Endothelial cell of umbilical vein (primary cell): ENCODE measurements around the gene ASL. TPM values are rescaled to one million over a fixed set of nuclear protein-coding genes. Genes with fewer than 3 reads are reported as not detected.
"Not testable (repeated sequence)": the region's sequence is repeated elsewhere in the genome, so short reads cannot be mapped to it uniquely, and the experiment has no call there.

ENCODE experiments used
- BruUV-seq: library from RNA; stranded (reverse); fragments of 400-500 nt; replicated peaks from 2 replicates; lab custom pipeline; 2021; lab: Mats Ljungman, UMichigan
- CTCF ChIA-PET: fragments of 300-600, 350-600 bp; sonication (Branson Sonifier 250); formaldehyde crosslinking; loops from one replicate; lab custom pipeline; 2021; ENCODE audit warnings: antibody characterized with exemption, inconsistent platforms; lab: Charles Lee
- POLR2A ChIA-PET: fragments of 300-600, 350-600 bp; sonication (Branson Sonifier 250); formaldehyde crosslinking; loops from one replicate; lab custom pipeline; 2021; ENCODE audit warnings: antibody characterized with exemption, inconsistent platforms; lab: Charles Lee
- DNase-seq: peaks from one replicate; pipeline ENCODE4 v3.0.0-alpha.2; 2011; ENCODE audit warnings: low read depth, low spot score
- FAIRE-seq: peaks from 2 replicates; lab custom pipeline; 2011; peaks lifted over from hg19 to GRCh38; lab: Jason Lieb, UNC
- H2AFZ ChIP-seq: 2 replicates; pipeline ENCODE4 v1.6.0; 2012; ENCODE audit warnings: low read depth, low read length, control low read depth, inconsistent platforms
- H3K27ac ChIP-seq: 2 replicates; pipeline ENCODE4 v1.5.1; 2011; ENCODE audit warnings: low read depth, mild to moderate bottlenecking, control low read depth, low read length, moderate library complexity; ENCODE audit not compliant: insufficient read depth
- H3K27me3 ChIP-seq, 2 experiments: 2 replicates each; pipeline versions ENCODE4 v1.6.0 to v1.6.1; 2011; ENCODE audit warnings: low read length in 2 of 2, mixed read lengths in 1 of 2; ENCODE audit not compliant: control insufficient read depth in 2 of 2, insufficient read depth in 2 of 2
- H3K36me3 ChIP-seq, 2 experiments: 2 replicates in 1 of 2; 3 replicates in 1 of 2; pipeline ENCODE4 v1.5.1; 2011; ENCODE audit warnings: low read length in 2 of 2, mild to moderate bottlenecking in 1 of 2, moderate library complexity in 1 of 2; ENCODE audit not compliant: control insufficient read depth in 2 of 2, insufficient read depth in 2 of 2; ENCODE audit errors: extremely low read depth in 1 of 2
- H3K4me1 ChIP-seq: 3 replicates; pipeline ENCODE4 v1.5.1; 2011; ENCODE audit warnings: mild to moderate bottlenecking, low read length; ENCODE audit not compliant: control insufficient read depth, insufficient read depth; ENCODE audit errors: extremely low read depth
- H3K4me2 ChIP-seq: 2 replicates; pipeline ENCODE4 v1.6.1; 2011; ENCODE audit warnings: low read length, control low read depth, mixed read lengths; ENCODE audit not compliant: insufficient read depth
- H3K4me3 ChIP-seq, 3 experiments: fragments of 200-600 bp in 1 of 3; sonication (generic), shearing (Covaris generic) in 1 of 3; replicated peaks in 1 of 3; 2 replicates each; pipeline ENCODE4 v1.5.1; 2011 to 2016; ENCODE audit warnings: control low read depth in 3 of 3, low read length in 3 of 3, mild to moderate bottlenecking in 2 of 3, inconsistent platforms in 1 of 3, low read depth in 1 of 3, moderate library complexity in 1 of 3; ENCODE audit not compliant: insufficient read depth in 1 of 3
- H3K79me2 ChIP-seq: 2 replicates; pipeline ENCODE4 v1.6.0; 2012; ENCODE audit warnings: low read length, inconsistent platforms; ENCODE audit not compliant: control insufficient read depth, insufficient read depth
- H3K9ac ChIP-seq: replicated peaks from 2 replicates; pipeline ENCODE3; 2011; ENCODE audit warnings: low read length, control low read depth; ENCODE audit not compliant: insufficient read depth; ENCODE audit errors: extremely low read depth
- H3K9me1 ChIP-seq: replicated peaks from 3 replicates; pipeline ENCODE4 v1.6.0; 2011; ENCODE audit warnings: mild to moderate bottlenecking, low read length; ENCODE audit not compliant: control insufficient read depth, insufficient read depth; ENCODE audit errors: extremely low read depth
- H3K9me3 ChIP-seq: replicated peaks from 2 replicates; pipeline ENCODE4 v1.5.1; 2012; ENCODE audit warnings: low read length, inconsistent platforms; ENCODE audit not compliant: control insufficient read depth, insufficient read depth
- H4K20me1 ChIP-seq: replicated peaks from 2 replicates; pipeline ENCODE3; 2011; ENCODE audit warnings: mild to moderate bottlenecking, low read length; ENCODE audit not compliant: control insufficient read depth, insufficient read depth; ENCODE audit errors: extremely low read depth
- MYC ChIP-seq: IDR thresholded peaks from one replicate; pipeline ENCODE4 v1.6.1; 2011; ENCODE audit warnings: mild to moderate bottlenecking, low read depth, low read length
- dilution Hi-C: fragments of 300-500 bp; cut with MboI; formaldehyde crosslinking; loops from one replicate; pipeline ENCODE4 v1.15.0; 2019; ENCODE audit warnings: low sequenced_read_pairs; ENCODE audit not compliant: extremely low pct_ligation_motif_present
- intact Hi-C: fragments of 100-400 bp; cut with micrococcal nuclease; formaldehyde crosslinking; loops from one replicate; pipeline ENCODE4 v1.10.0; 2022
- polyA plus RNA-seq, 4 experiments: library from polyadenylated mRNA; depleted of rRNA in 3 of 4; stranded (reverse) in 3 of 4; unstranded in 1 of 4; fragments of >200 nt; gene quantifications; 2 replicates each; pipeline versions ENCODE4 v1.2.1 to v1.2.3, GENCODE V29; 2011 to 2012; ENCODE audit warnings: missing spikeins in 1 of 4
- total RNA-seq: library from RNA; stranded (reverse); gene quantifications from 2 replicates; pipeline ENCODE4 v1.2.3, GENCODE V29; 2021

The ASL gene
- total and polyA plus RNA-seq, 2 donors (not counting 3 experiments of a cell fraction or from before 2014, with no cell fraction given), result 50.5 to 57.8 TPM

DNA sequence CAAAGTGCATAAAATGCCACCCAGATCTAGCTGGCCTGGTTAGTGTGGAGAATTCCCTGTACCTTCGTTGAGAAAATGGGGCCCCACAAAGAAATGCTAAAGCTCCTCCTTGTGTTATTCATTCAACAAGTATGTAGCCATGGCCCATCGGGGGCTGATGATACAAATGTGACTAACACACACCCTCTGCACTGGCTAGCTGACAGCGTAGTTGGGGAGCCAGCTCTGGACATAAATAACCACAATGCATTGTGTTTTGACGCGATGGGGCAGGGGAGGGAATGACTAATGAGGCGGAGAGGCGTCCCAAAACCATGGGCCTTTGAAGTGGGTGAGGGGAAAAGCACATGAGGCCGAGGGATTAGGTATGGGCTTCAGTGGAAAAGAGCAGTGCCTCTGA lies 28.2 kb upstream of the ASL start:
- ChIA-PET CTCF (interaction anchor here (1.3 kb wide), 1 partner anchor 17 kb away, joined by 4 read pairs; no protein-coding TSS in a partner anchor), POLR2A (no interaction called here)
- BruUV-seq, result no TSS peak
- no peak for TF ChIP-seq MYC
- Histone ChIP-seq H3K4me2 (no peak overlapping the region), H3K36me3 (no peaks in the 10 kb centered on the region), H2AFZ (peak overlapping the region; percentile 76), H3K9me1 (no peaks in the 10 kb centered on the region), H3K9ac (no peak overlapping the region), H3K4me3 (no peak overlapping the region), H3K79me2 (no peaks in the 10 kb centered on the region), H4K20me1 (no peaks in the 10 kb centered on the region), H3K4me1 (no peaks in the 10 kb centered on the region), H3K9me3 (no peaks in the 10 kb centered on the region), H3K27ac (no peak overlapping the region), H3K27me3 (no peaks in the 10 kb centered on the region)
- intact Hi-C loops (no loop called here), dilution Hi-C loops (no loop called here)
- FAIRE-seq, result peak; percentile 86
- DNase-seq, result no peak

DNA sequence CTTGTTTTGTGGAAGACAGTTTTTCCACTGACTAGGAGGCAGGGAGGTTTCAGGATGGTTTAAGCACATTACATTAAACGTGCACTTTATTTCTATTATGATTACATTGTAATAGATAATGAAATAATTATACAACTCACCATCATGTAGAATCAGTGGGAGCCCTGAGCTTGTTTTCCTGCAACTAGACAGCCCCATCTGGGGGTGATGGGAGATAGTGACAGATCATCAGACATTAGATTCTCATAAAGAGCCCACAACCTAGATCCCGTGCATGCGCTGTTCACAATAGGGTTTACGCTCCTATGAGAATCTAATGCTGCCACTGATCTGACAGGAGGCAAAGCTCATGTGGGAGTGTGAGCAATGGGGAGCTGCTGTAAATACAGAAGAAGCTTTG lies 25.7 kb upstream of the ASL start:
- dilution Hi-C loops, BruUV-seq, H3K9ac ChIP-seq, H3K4me1 ChIP-seq, H3K4me3 ChIP-seq, H3K9me1 ChIP-seq, H2AFZ ChIP-seq, H3K9me3 ChIP-seq, H4K20me1 ChIP-seq, H3K27ac ChIP-seq, CTCF ChIA-PET, H3K79me2 ChIP-seq, H3K27me3 ChIP-seq, intact Hi-C loops, H3K36me3 ChIP-seq, DNase-seq, FAIRE-seq, H3K4me2 ChIP-seq, POLR2A ChIA-PET: not testable (repeated sequence)
